Omental fat pad (tissue), 4 donors: ENCODE data around the gene LCN6. TPM values are rescaled to one million over a fixed set of nuclear protein-coding genes. Genes with fewer than 3 reads are reported as not detected.
"Not testable (repeated sequence)": the region's sequence is repeated elsewhere in the genome, so short reads cannot be mapped to it uniquely, and the experiment has no call there.

Experiments
- ATAC-seq: fragments of 150-250 bp; one replicate; pipeline ENCODE4 v1.9.1; 2016; ENCODE audit warnings: mild to moderate bottlenecking, moderate library complexity; ENCODE audit not compliant: low FRiP score
- DNase-seq: peaks from one replicate; pipeline ENCODE4 v3.0.0-alpha.2; 2019; ENCODE audit warnings: low spot score
- total RNA-seq, 4 donors: library from RNA; depleted of rRNA; stranded (reverse); fragments of >200 nt; gene quantifications; one replicate each; pipeline ENCODE4 v1.1.0, GENCODE V29; 2016
- TF ChIP-seq, protein P1 (sequence below), 3 donors: fragments of 450-650 bp; IDR thresholded peaks; one replicate each; pipeline ENCODE4 v1.5.1; 2016 to 2017; ENCODE audit warnings: antibody characterized with exemption in 3 of 3, mild to moderate bottlenecking in 3 of 3, moderate library complexity in 2 of 3

The LCN6 gene
- total RNA-seq, 4 donors from 2014 or later = 5.0 to 24.1 (median 9.0) TPM

DNA sequence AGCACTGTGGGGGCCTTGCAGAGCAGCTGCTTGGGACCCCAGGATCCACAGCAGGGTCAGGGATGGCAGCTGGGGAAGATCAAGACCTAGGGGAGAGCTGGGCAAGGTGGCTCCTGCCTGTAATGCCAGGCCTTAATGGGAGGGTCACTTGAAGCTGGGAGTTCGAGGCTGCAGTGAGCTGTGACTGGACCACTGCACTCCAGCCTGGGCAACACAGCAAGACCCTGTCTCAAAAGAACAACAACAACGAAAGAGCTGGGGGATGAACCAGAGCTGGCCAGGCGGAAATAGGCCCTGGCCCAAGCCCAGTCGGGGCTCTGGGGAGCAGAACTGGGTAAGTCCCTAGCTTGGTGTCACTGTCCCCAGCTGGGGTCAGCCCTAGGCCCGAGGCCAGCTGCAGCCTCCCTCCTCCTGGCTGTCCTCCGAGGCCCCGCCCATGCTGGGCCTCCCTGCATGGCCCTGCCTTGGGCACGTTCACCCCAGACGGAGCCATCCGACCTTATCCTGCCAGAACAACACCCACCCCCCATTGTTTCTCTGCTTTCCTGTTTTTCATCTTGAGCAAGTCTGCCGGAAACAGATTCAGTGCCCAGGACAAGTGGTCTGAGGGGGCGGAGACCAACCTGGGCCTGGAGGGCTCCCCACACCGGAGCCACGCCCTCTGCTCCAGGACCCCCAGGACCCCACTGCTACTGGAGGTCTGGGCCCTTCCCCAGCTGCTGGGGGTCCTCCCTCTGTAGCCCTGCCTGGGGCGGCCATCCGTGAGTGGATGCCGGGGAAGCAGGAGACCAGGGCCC lies 34.0 kb downstream of the LCN6 start:
- TF ChIP-seq, protein P1, sequence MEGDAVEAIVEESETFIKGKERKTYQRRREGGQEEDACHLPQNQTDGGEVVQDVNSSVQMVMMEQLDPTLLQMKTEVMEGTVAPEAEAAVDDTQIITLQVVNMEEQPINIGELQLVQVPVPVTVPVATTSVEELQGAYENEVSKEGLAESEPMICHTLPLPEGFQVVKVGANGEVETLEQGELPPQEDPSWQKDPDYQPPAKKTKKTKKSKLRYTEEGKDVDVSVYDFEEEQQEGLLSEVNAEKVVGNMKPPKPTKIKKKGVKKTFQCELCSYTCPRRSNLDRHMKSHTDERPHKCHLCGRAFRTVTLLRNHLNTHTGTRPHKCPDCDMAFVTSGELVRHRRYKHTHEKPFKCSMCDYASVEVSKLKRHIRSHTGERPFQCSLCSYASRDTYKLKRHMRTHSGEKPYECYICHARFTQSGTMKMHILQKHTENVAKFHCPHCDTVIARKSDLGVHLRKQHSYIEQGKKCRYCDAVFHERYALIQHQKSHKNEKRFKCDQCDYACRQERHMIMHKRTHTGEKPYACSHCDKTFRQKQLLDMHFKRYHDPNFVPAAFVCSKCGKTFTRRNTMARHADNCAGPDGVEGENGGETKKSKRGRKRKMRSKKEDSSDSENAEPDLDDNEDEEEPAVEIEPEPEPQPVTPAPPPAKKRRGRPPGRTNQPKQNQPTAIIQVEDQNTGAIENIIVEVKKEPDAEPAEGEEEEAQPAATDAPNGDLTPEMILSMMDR (IDR thresholded peaks at IDR 0.05) = no peak
- ATAC-seq = no peak
- DNase-seq = no peak

DNA sequence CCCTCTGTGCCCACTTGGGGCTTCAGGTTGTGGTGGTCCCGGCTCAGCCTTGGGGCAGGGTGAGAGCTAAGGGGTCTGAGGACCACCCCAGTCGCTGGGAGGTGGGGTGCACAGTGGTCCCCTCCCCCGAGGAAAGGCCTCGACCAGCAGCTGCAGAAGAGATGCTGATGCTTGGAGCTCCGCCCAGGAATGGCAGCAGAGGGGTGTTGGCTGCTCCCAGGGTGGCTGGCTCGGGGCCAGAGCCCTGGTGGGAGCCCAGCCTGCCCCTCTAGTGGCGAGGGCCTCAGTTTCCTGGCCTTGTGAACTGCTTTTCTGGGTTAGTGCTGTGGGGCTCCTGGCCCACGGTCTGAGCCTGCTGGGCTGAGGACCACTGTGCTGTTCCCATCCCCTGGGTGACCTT lies 34.8 kb downstream of the LCN6 start:
- DNase-seq (no peak), ATAC-seq (no peak)
- TF ChIP-seq, protein P1 (IDR thresholded peaks at IDR 0.05) = no peak

DNA sequence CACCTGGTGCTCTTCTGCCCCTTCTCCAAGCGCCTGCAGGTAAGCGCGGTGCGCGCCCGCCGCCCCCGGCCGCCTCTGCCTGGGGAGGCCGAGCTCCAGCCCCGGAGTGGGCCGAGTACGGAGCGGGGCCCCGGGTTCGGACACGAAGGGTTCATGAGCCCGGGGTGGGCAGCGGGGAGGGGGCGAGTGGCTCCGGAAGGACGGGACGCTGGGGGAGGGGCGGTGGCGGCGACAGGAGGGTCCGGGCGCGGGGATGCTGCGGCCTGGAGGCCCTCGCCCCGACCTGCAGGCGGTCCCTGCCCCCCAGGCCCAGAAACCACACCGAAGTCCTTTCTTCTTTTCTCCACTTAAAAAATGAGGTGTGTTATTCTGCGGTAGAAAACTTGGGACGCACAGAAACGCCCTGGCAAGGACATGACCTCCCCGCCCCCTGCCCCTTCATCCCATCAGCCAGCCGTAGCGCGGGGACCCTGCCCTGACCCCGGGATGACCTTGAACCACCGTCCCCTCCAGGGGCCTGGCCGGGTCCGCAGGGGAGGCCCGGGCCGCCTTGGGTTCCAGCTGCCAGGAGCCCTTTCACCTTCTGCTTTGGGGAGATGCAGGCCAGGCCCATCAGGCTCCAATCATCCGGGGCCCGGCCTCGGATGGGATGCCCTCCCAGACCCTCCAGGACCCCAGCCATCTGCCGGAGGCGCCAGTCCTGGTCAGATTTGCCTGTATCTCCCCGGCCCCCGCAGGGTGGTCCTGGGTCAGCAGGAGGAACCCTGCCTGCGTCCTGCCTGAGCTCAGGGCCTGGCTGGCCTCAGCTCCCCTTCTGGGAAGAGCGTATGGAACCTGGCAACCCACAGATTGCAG lies 35.4 kb downstream of the LCN6 start:
- no peak for DNase-seq
- no peak for ATAC-seq
- TF ChIP-seq, protein P1 (IDR thresholded peaks at IDR 0.05) = no peak

DNA sequence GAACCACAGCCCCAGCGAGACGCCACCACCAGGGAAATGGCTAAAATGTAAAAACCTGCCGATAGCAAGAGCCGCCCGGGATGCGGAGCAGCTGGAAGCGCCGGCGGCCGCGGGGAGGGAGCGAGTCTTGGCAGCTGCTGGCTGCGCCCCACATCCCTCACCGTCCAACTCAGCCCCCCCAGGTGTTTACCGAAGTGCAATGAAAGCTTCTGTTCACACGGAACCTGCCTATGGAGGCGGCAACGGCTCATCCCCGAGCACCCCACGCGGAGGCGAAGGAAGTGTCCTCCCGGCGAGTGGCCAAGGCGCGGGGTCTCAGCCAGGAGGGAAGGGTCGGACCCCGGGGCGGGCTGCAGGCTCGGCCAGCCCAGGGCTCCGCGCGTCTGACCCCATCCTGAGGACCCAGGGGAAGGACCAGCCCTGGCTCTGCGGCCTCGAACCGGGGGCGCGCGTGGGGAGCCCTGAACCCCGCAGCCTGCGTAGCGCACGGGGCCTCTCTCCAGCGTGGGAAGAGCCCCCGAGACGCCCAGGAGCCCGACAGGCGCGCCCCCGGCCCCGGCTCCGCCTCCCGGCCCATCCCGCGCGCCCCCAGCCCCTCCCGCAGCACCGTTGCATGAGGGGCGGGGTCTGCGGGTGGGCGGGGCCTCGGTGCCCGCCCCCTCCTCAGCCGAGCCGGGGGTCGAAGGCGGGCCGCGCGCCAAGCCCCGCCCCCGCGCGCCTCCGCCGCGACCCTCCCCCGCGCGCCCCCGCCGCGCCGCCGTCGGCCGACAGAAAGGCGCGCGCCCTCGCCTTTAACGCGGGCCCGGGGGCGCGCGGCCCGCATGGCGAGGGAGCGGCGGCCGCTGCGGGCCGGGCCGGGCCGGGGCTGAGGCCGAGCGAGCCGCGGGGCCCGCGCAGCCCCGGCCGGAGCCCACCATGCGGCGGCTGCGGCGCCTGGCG lies 36.3 kb downstream of the LCN6 start, which contains the start of gene DIPK1B:
Gene DIPK1B, plus strand, starts transcription at position 822 of the 939 bp plus-strand sequence. Its CDS starts 94 bp downstream, at position 916.
- TF ChIP-seq, protein P1 (IDR thresholded peaks at IDR 0.05) = no peak
- DNase-seq = no peak
- ATAC-seq = peak; percentile 12

- not testable (repeated sequence) for ATAC-seq, DNase-seq
Measured at GRCh38 chr9:136711219-136711648, 37.1 kb downstream of the LCN6 start.

DNA sequence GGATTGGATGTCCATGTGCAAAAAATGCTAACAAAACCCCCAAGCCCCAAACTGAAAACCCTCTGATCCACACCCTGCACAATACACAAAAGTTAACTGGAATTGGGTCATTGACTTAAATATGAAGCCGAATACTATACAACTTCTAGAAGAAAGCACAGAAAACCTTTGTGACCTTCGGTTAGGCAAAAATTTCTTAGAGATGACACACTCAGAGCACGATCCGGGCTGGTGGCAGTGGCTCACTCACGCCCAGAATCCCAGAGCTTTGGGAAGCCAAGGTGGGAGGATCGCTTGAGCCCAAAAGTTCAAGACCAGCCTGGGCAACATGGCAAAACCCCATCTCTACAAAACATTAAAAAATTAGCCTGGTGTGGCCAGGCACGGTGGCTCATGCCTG lies 37.8 kb downstream of the LCN6 start:
- DNase-seq (no peak), ATAC-seq (no peak)
- TF ChIP-seq, protein P1 (IDR thresholded peaks at IDR 0.05) = no peak
